Heart left ventricle (tissue), 13 donors: ENCODE data around the gene MTF2.

Experiments
- CTCF ChIP-seq, 12 donors: fragments of 200-600 bp; sonication (generic) in 4 of 12; IDR thresholded peaks; one replicate each; pipeline versions ENCODE4 v1.5.0 to v1.8.0; 2018 to 2022; ENCODE audit warnings: antibody characterized with exemption in 12 of 12, mild to moderate bottlenecking in 5 of 12
- POLR2A ChIP-seq, 2 donors: fragments of 450-650 bp; IDR thresholded peaks; one replicate each; pipeline ENCODE4 v1.6.1; 2017; ENCODE audit warnings: antibody characterized with exemption in 2 of 2, mild to moderate bottlenecking in 2 of 2, moderate library complexity in 2 of 2
- donor health status: ischemic (EF 13 %, LVEDD 7.1; RV severe dilation, severe dysfunction).
- donor health status: DM: no; HTN: yes; CAD: no.
- donor health status: DM: no; HTN: no; CAD: no.
- donor health status: ischemic (EF 25% LVEDD 6.9; RV normal size, moderate dysfunction).
- donor health status: ischemic (EF 25% LVEDD 5.7; RV mildly dilated, moderate dysfunction).
- donor health status: ischemic (EF 35%, LVEDD 5.7; RV mildly dilated, moderate dysfunction).
- donor health status: nonischemic (EF 11% LVEDD 7.7; RV severe dilation, severe dysfunction).
- donor health status: DM: yes; HTN: yes; CAD: no.
- donor health status: PGD.
- donor health status: ischemic (EF 29% LVEDD 5.4; RV normal size, mild dysfunction).
- donor health status: nonischemic (EF 23%, LVEDD 6.1; RV moderate dilation, normal function).

- no peak for TF ChIP-seq CTCF (IDR thresholded peaks at IDR 0.05)
- no peak for TF ChIP-seq POLR2A (IDR thresholded peaks at IDR 0.05)
These were observed 63.1 kb downstream of the MTF2 start for GRCh38 chr1:93142161-93142560.
